GM12878 (cell line): ENCODE measurements around the gene MAMDC2. TPM values are rescaled to one million over a fixed set of nuclear protein-coding genes. Genes with fewer than 3 reads are reported as not detected.

Experiments used
- ATAC-seq: fragments of 200-7000 bp; cut with Tn5 transposase; 3 replicates; pipeline ENCODE4 v1.9.1; 2020; ENCODE audit warnings: mild to moderate bottlenecking, moderate library complexity
- BruUV-seq: library from RNA; stranded (reverse); fragments of 400-500 nt; replicated peaks from 2 replicates; lab custom pipeline; 2021; lab: Mats Ljungman, UMichigan
- CTCF ChIA-PET: fragments of 300-600 bp; sonication (Branson Sonifier 250); formaldehyde crosslinking; extraction: SDS; loops from one replicate; lab custom pipeline; 2021; ENCODE audit warnings: inconsistent platforms; lab: Yijun Ruan, JAX
- POLR2A ChIA-PET: fragments of 350-600 bp; formaldehyde crosslinking; extraction: SDS; loops from one replicate; lab custom pipeline; 2021; ENCODE audit warnings: inconsistent platforms; lab: Charles Lee
- RAD21 ChIA-PET: fragments of 300-600 bp; sonication (Branson Sonifier 250); formaldehyde crosslinking; loops from one replicate; lab custom pipeline; 2023; ENCODE audit warnings: antibody characterized with exemption; ENCODE audit not compliant: unreplicated experiment; lab: Charles Lee
- SMC1A ChIA-PET: fragments of 300-600 bp; sonication (Branson Sonifier 250); formaldehyde crosslinking; loops from one replicate; lab custom pipeline; 2023; ENCODE audit not compliant: unreplicated experiment, uncharacterized antibody; lab: Charles Lee
- DNase-seq: peaks from one replicate; pipeline ENCODE4 v3.0.0-alpha.2; 2011; ENCODE audit warnings: low read depth, low spot score
- FAIRE-seq: peaks from 3 replicates; lab custom pipeline; 2011; peaks lifted over from hg19 to GRCh38; lab: Jason Lieb, UNC
- H2AFZ ChIP-seq: 2 replicates; pipeline ENCODE4 v1.6.0; 2011; ENCODE audit warnings: low read depth, low read length, control low read depth; ENCODE audit not compliant: control insufficient read depth
- H3K27ac ChIP-seq: 2 replicates; pipeline ENCODE4 v1.5.1; 2011; ENCODE audit warnings: control low read depth; ENCODE audit not compliant: control insufficient read depth, insufficient read depth
- H3K27me3 ChIP-seq, 2 experiments: replicated peaks in 1 of 2; 2 replicates each; pipeline versions ENCODE4 v1.6.0 to v1.6.1; 2011; ENCODE audit warnings: low read length in 1 of 2; ENCODE audit not compliant: control insufficient read depth in 2 of 2, insufficient read depth in 2 of 2
- H3K36me3 ChIP-seq, 2 experiments: 2 replicates each; pipeline ENCODE4 v1.5.1; 2011; ENCODE audit warnings: low read length in 1 of 2; ENCODE audit not compliant: control insufficient read depth in 2 of 2, insufficient read depth in 2 of 2
- H3K4me1 ChIP-seq: 2 replicates; pipeline ENCODE4 v1.6.1; 2011; ENCODE audit warnings: mild to moderate bottlenecking, low read length, moderate library complexity, mixed read lengths; ENCODE audit not compliant: control insufficient read depth, insufficient read depth
- H3K4me2 ChIP-seq: 2 replicates; pipeline ENCODE4 v1.6.0; 2011; ENCODE audit warnings: control low read depth; ENCODE audit not compliant: control insufficient read depth, insufficient read depth
- H3K4me3 ChIP-seq: fragments of 200-600 bp; sonication (generic); 2 replicates; pipeline ENCODE4 v1.5.1; 2016
- H3K79me2 ChIP-seq: 2 replicates; pipeline ENCODE4 v1.6.0; 2011; ENCODE audit warnings: low read length; ENCODE audit not compliant: control insufficient read depth, insufficient read depth
- H3K9ac ChIP-seq: 2 replicates; pipeline ENCODE4 v1.8.0; 2011; ENCODE audit warnings: low read length, control low read depth, mixed read lengths; ENCODE audit not compliant: control insufficient read depth, insufficient read depth
- H3K9me3 ChIP-seq: replicated peaks from 3 replicates; pipeline ENCODE4 v1.5.1; 2011; ENCODE audit warnings: mild to moderate bottlenecking, low read length; ENCODE audit not compliant: control insufficient read depth, insufficient read depth
- H4K20me1 ChIP-seq: 2 replicates; pipeline ENCODE4 v1.6.0; 2011; ENCODE audit not compliant: control insufficient read depth, insufficient read depth
- CREM ChIP-seq: IDR thresholded peaks from 2 replicates; pipeline ENCODE4 v1.6.1; 2014; ENCODE audit warnings: antibody characterized with exemption, low read depth
- EED ChIP-seq: sonication (generic); IDR thresholded peaks from 2 replicates; pipeline ENCODE4 v1.6.1; 2016; ENCODE audit warnings: antibody characterized with exemption, low read depth
- EGR1 ChIP-seq, 2 experiments: IDR thresholded peaks; 1 replicate in 1 of 2; 2 replicates in 1 of 2; pipeline ENCODE4 v1.6.1; 2011 to 2012; ENCODE audit warnings: low read depth in 2 of 2, low read length in 2 of 2, borderline replicate concordance in 1 of 2, mild to moderate bottlenecking in 1 of 2, moderate library complexity in 1 of 2
- FOXK2 ChIP-seq: fragments of 450-650 bp; IDR thresholded peaks from 2 replicates; pipeline ENCODE4 v1.6.1; 2017; ENCODE audit warnings: mild to moderate bottlenecking, moderate library complexity
- HDAC2 ChIP-seq: fragments of 200-600 bp; sonication (generic); IDR thresholded peaks from 2 replicates; pipeline ENCODE4 v1.6.1; 2017
- RFX5 ChIP-seq: IDR thresholded peaks from 2 replicates; pipeline ENCODE4 v1.6.1; 2011; ENCODE audit warnings: low read depth, low read length, improper control_type of control experiment
- RUNX3 ChIP-seq: IDR thresholded peaks from 2 replicates; pipeline ENCODE4 v1.6.1; 2012; ENCODE audit warnings: low read length, inconsistent platforms
- SIN3A ChIP-seq: IDR thresholded peaks from 2 replicates; pipeline ENCODE4 v1.6.1; 2012; ENCODE audit warnings: low read depth, low read length, improper control_type of control experiment
- TCF3 ChIP-seq: IDR thresholded peaks from 2 replicates; pipeline ENCODE4 v1.6.1; 2012; ENCODE audit warnings: low read depth, mild to moderate bottlenecking, low read length, borderline replicate concordance; ENCODE audit not compliant: insufficient read depth
- TCF7 ChIP-seq: IDR thresholded peaks from 2 replicates; pipeline ENCODE4 v1.6.1; 2014; ENCODE audit warnings: antibody characterized with exemption, borderline replicate concordance
- ZBTB4 ChIP-seq: fragments of 450-650 bp; formaldehyde crosslinking; IDR thresholded peaks from 2 replicates; pipeline ENCODE4 v1.4.0; 2022; ENCODE audit warnings: mild to moderate bottlenecking, moderate library complexity
- ZSCAN29 ChIP-seq: fragments of 450-650 bp; IDR thresholded peaks from 2 replicates; pipeline ENCODE4 v1.6.1; 2017; ENCODE audit warnings: mild to moderate bottlenecking, moderate library complexity
- WGBS: methylation state at CpG from one replicate; pipeline ENCODE4 v1.1.6; 2016; ENCODE audit warnings: low lambda C conversion rate; ENCODE audit not compliant: insufficient replicate concordance, insufficient coverage; ENCODE audit errors: missing lambda C conversion rate; 5-methylcytosine and 5-hydroxymethylcytosine counted together
- in situ Hi-C: fragments of 300-500 bp; cut with MboI; formaldehyde crosslinking; loops from 9 replicates; pipeline ENCODE4 v1.14.3; 2018; ENCODE audit warnings: mixed read lengths
- intact Hi-C: fragments of 100-400 bp; cut with micrococcal nuclease; formaldehyde crosslinking; loops from one replicate; pipeline ENCODE4 v1.14.2; 2022; ENCODE audit not compliant: unreplicated experiment
- polyA plus RNA-seq, 11 experiments: library from polyadenylated mRNA; depleted of rRNA in 4 of 11; unstranded in 6 of 11; stranded (reverse) in 5 of 11; fragments of >200 nt; fragmentation: Nextera tagmentation in 4 of 11; fragmentation: Illumina TruSeq in 1 of 11; extraction: Ambion mirVana in 4 of 11; extraction: Trizol in 1 of 11; gene quantifications; 1 replicate in 1 of 11; 2 replicates in 10 of 11; pipeline versions ENCODE4 v1.2.1 to v1.2.3, GENCODE V29; 2011 to 2016; ENCODE audit warnings: inconsistent platforms in 2 of 11, missing spikeins in 2 of 11, low read depth in 1 of 11
- total RNA-seq, 4 experiments: library from RNA; depleted of rRNA in 3 of 4; stranded (reverse); fragments of >200 nt in 3 of 4; fragmentation: Illumina TruSeq in 1 of 4; extraction: Trizol in 1 of 4; gene quantifications; 2 replicates each; pipeline versions ENCODE4 v1.2.1 to v1.2.3, GENCODE V29; 2013 to 2021
- TF ChIP-seq, protein P1 (sequence below): IDR thresholded peaks from 2 replicates; pipeline ENCODE4 v1.6.1; 2011; ENCODE audit warnings: borderline replicate concordance, low read depth, mild to moderate bottlenecking, moderate library complexity, low read length; ENCODE audit not compliant: insufficient read depth, poor library complexity, severe bottlenecking
- TF ChIP-seq, protein P2 (sequence below): fragments of 450-650 bp; IDR thresholded peaks from 2 replicates; pipeline ENCODE4 v1.6.1; 2018; ENCODE audit warnings: borderline replicate concordance, mild to moderate bottlenecking; ENCODE audit not compliant: partially characterized antibody
- TF ChIP-seq, protein P3 (sequence below): fragments of 450-650 bp; IDR thresholded peaks from 2 replicates; pipeline ENCODE4 v1.6.1; 2017; ENCODE audit warnings: mild to moderate bottlenecking, low read depth, inconsistent platforms; ENCODE audit not compliant: poor library complexity, severe bottlenecking

Gene MAMDC2
- total and polyA plus RNA-seq, 10 of the 15 experiments (the other 5 are each of a cell fraction or from before 2014, with no cell fraction given) = 0.01 to 0.09 TPM; not detected in 8

DNA sequence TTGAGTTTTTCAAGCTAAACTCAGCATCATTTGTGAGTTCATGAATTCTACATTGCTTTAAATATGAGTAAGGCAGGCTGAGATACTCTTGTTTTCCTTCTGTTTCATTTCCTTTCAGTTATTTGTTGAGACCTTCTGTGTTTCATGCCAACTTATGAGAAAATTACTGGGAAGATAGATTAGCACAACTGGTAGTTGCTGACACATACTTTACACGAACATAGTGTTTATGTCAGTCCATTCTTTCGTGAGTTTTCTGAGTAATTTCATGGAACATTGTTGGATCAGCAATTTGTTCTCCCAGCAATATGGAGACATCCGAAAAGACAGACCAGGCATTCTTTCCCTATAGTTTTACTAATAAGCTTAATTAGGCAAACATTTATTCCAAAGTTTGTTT lies 113.1 kb downstream of the MAMDC2 start:
- in situ Hi-C loops (no loop called here), intact Hi-C loops (no loop called here)
- no peak overlapping the region for H3K4me3 ChIP-seq
- H3K27me3 ChIP-seq = no peaks in the 10 kb centered on the region
- no peak overlapping the region for H3K4me2 ChIP-seq
- H3K36me3 ChIP-seq = no peaks in the 10 kb centered on the region
- no peaks in the 10 kb centered on the region for H3K4me1 ChIP-seq
- ChIA-PET POLR2A (no interaction called here), CTCF (interaction anchor here (0.8 kb wide), 1 partner anchor 446 kb away, joined by 4 read pairs; no protein-coding TSS in a partner anchor), SMC1A (interaction anchor here (1.3 kb wide), 1 partner anchor 12 kb away, joined by 3 read pairs; no protein-coding TSS in a partner anchor), RAD21 (no interaction called here)
- no peak overlapping the region for H3K27ac ChIP-seq
- no peaks in the 10 kb centered on the region for H4K20me1 ChIP-seq
- 10% methylated on average over 3 of the region's 3 CpGs for WGBS
- ATAC-seq (no peak), FAIRE-seq (no peak), DNase-seq (no peak)
- no peaks in the 10 kb centered on the region for H3K79me2 ChIP-seq
- H2AFZ ChIP-seq = no peak overlapping the region
- BruUV-seq = no TSS peak
- TF ChIP-seq ZBTB4 (CRISPR knock-in tag) = no peak
- TF ChIP-seq TCF3 = no peak
- no peak for TF ChIP-seq SIN3A
- TF ChIP-seq, protein P1, sequence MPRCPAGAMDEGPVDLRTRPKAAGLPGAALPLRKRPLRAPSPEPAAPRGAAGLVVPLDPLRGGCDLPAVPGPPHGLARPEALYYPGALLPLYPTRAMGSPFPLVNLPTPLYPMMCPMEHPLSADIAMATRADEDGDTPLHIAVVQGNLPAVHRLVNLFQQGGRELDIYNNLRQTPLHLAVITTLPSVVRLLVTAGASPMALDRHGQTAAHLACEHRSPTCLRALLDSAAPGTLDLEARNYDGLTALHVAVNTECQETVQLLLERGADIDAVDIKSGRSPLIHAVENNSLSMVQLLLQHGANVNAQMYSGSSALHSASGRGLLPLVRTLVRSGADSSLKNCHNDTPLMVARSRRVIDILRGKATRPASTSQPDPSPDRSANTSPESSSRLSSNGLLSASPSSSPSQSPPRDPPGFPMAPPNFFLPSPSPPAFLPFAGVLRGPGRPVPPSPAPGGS = no peak
- no peak for TF ChIP-seq CREM
- no peak for TF ChIP-seq EED
- no peak for TF ChIP-seq FOXK2
- TF ChIP-seq, protein P2, sequence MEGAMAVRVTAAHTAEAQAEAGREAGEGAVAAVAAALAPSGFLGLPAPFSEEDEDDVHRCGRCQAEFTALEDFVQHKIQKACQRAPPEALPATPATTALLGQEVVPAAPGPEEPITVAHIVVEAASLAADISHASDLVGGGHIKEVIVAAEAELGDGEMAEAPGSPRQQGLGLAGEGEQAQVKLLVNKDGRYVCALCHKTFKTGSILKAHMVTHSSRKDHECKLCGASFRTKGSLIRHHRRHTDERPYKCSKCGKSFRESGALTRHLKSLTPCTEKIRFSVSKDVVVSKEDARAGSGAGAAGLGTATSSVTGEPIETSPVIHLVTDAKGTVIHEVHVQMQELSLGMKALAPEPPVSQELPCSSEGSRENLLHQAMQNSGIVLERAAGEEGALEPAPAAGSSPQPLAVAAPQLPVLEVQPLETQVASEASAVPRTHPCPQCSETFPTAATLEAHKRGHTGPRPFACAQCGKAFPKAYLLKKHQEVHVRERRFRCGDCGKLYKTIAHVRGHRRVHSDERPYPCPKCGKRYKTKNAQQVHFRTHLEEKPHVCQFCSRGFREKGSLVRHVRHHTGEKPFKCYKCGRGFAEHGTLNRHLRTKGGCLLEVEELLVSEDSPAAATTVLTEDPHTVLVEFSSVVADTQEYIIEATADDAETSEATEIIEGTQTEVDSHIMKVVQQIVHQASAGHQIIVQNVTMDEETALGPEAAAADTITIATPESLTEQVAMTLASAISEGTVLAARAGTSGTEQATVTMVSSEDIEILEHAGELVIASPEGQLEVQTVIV = no peak
- TF ChIP-seq TCF7 = no peak
- no peak for TF ChIP-seq ZSCAN29
- no peak for TF ChIP-seq EGR1 (IDR thresholded peaks at IDR 0.05; ENCODE audit: borderline replicate concordance in 1 of 2, low read depth in 2 of 2, low read length in 2 of 2)
- TF ChIP-seq HDAC2 = no peak
- no peak for TF ChIP-seq RFX5
- no peak for TF ChIP-seq RUNX3
- TF ChIP-seq, protein P3, sequence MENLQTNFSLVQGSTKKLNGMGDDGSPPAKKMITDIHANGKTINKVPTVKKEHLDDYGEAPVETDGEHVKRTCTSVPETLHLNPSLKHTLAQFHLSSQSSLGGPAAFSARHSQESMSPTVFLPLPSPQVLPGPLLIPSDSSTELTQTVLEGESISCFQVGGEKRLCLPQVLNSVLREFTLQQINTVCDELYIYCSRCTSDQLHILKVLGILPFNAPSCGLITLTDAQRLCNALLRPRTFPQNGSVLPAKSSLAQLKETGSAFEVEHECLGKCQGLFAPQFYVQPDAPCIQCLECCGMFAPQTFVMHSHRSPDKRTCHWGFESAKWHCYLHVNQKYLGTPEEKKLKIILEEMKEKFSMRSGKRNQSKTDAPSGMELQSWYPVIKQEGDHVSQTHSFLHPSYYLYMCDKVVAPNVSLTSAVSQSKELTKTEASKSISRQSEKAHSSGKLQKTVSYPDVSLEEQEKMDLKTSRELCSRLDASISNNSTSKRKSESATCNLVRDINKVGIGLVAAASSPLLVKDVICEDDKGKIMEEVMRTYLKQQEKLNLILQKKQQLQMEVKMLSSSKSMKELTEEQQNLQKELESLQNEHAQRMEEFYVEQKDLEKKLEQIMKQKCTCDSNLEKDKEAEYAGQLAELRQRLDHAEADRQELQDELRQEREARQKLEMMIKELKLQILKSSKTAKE = no peak
- no peaks in the 10 kb centered on the region for H3K9me3 ChIP-seq
- no peak overlapping the region for H3K9ac ChIP-seq
